H4 (cell line): ENCODE data around the gene ATF7. TPM values are rescaled to one million over a fixed set of nuclear protein-coding genes. Genes with fewer than 3 reads are reported as not detected.

Experiments
- DNase-seq: peaks from one replicate; pipeline ENCODE4 v3.0.0-alpha.2; 2015; ENCODE audit warnings: low spot score
- total RNA-seq: library from RNA; depleted of rRNA; stranded (reverse); fragments of >200 nt; shearing (Covaris generic); gene quantifications from 2 replicates; pipeline ENCODE4 v1.2.3, GENCODE V29; 2014

ATF7 gene
- total RNA-seq, 1 experiment from 2014 or later: 12.4 TPM

- no peak for DNase-seq
These were observed 101.7 kb downstream of the ATF7 start for GRCh38 chr12:53524476-53524875.

GRCh38 chr12:53523131-53523530 is 103.1 kb downstream of the ATF7 start:
- DNase-seq: no peak

- no peak for DNase-seq
These were observed 107.8 kb downstream of the ATF7 start for GRCh38 chr12:53518381-53518780.

- no peak for DNase-seq
These were observed 109.3 kb downstream of the ATF7 start for GRCh38 chr12:53516758-53517455.

GRCh38 chr12:53515291-53515680 is 110.9 kb downstream of the ATF7 start:
- DNase-seq: no peak

GRCh38 chr12:53514628-53515290 is 111.4 kb downstream of the ATF7 start:
- DNase-seq: no peak

GRCh38 chr12:53513712-53514410 is 112.3 kb downstream of the ATF7 start:
- no peak for DNase-seq

- DNase-seq: no peak
These were observed 115.9 kb downstream of the ATF7 start for GRCh38 chr12:53510181-53510812.

- DNase-seq: peak; percentile 72
These were observed 117.5 kb downstream of the ATF7 start for GRCh38 chr12:53508534-53509170.

- DNase-seq: no peak
These were observed 118.6 kb downstream of the ATF7 start for GRCh38 chr12:53507603-53507885.

GRCh38 chr12:53506881-53507602 is 119.1 kb downstream of the ATF7 start, which contains the start of gene NPFF:
TSS of gene NPFF (minus strand) at chr12:53507484. CDS start at chr12:53507474, 10 bp downstream.
- no peak for DNase-seq

- DNase-seq: no peak
These were observed 119.8 kb downstream of the ATF7 start for GRCh38 chr12:53506450-53506785.

GRCh38 chr12:53505555-53506449 is 120.4 kb downstream of the ATF7 start:
- DNase-seq: no peak

GRCh38 chr12:53505086-53505485 is 121.1 kb downstream of the ATF7 start:
- no peak for DNase-seq

GRCh38 chr12:53504004-53504920 is 121.9 kb downstream of the ATF7 start:
- DNase-seq: no peak

- no peak for DNase-seq
These were observed 123.0 kb downstream of the ATF7 start for GRCh38 chr12:53502983-53503728.

GRCh38 chr12:53502331-53502730 is 123.9 kb downstream of the ATF7 start:
- DNase-seq: no peak

GRCh38 chr12:53501615-53502181 is 124.5 kb downstream of the ATF7 start:
- DNase-seq: no peak
